Neural progenitor cell (in vitro differentiated cells): ENCODE measurements around the gene ARMH4. TPM values are rescaled to one million over a fixed set of nuclear protein-coding genes. Genes with fewer than 3 reads are reported as not detected.

Source experiments
- DNase-seq: peaks from one replicate; pipeline ENCODE4 v3.0.0-alpha.2; 2016; ENCODE audit warnings: low spot score
- H2AFZ ChIP-seq: fragments of 200-600 bp; sonication (generic); replicated peaks from 2 replicates; pipeline ENCODE4 v1.6.1; 2016; ENCODE audit warnings: antibody characterized with exemption
- H3F3A ChIP-seq: fragments of 200-600 bp; sonication (generic); 2 replicates; pipeline ENCODE4 v1.6.1; 2016; ENCODE audit warnings: antibody characterized with exemption, low read depth
- H3K27ac ChIP-seq: fragments of 200-600 bp; sonication (generic); 2 replicates; pipeline ENCODE4 v1.5.1; 2016; ENCODE audit warnings: mild to moderate bottlenecking
- H3K27me3 ChIP-seq: fragments of 200-600 bp; sonication (generic); 2 replicates; pipeline ENCODE4 v1.6.1; 2016; ENCODE audit warnings: mild to moderate bottlenecking, moderate library complexity
- H3K36me3 ChIP-seq: fragments of 200-600 bp; sonication (generic); 2 replicates; pipeline ENCODE4 v1.5.1; 2016
- H3K4me1 ChIP-seq: fragments of 200-600 bp; sonication (generic); 2 replicates; pipeline ENCODE4 v1.6.1; 2016; ENCODE audit warnings: mixed run types
- H3K4me2 ChIP-seq: fragments of 200-600 bp; sonication (generic); 2 replicates; pipeline ENCODE4 v1.6.1; 2016
- H3K4me3 ChIP-seq: fragments of 200-600 bp; sonication (generic); 2 replicates; pipeline ENCODE4 v1.5.1; 2016
- H3K79me2 ChIP-seq: fragments of 200-600 bp; sonication (generic); 2 replicates; pipeline ENCODE4 v1.6.1; 2016; ENCODE audit warnings: low read depth
- H3K9ac ChIP-seq: fragments of 200-600 bp; sonication (generic); 2 replicates; pipeline ENCODE4 v1.6.1; 2016
- H3K9me3 ChIP-seq: fragments of 200-600 bp; sonication (generic); 2 replicates; pipeline ENCODE4 v1.5.1; 2016; ENCODE audit warnings: low read depth
- H4K20me1 ChIP-seq: fragments of 200-600 bp; sonication (generic); 2 replicates; pipeline ENCODE4 v1.6.1; 2016; ENCODE audit warnings: low read depth
- H3K27ac Mint-ChIP-seq: 3 replicates; pipeline ENCODE4 v1.8.0; 2021; ENCODE audit warnings: mixed read lengths
- H3K27me3 Mint-ChIP-seq: 2 replicates; pipeline ENCODE4 v1.8.0; 2022; ENCODE audit warnings: low read depth, mild to moderate bottlenecking, inconsistent platforms, moderate library complexity, mixed read lengths; ENCODE audit not compliant: insufficient read depth
- H3K36me3 Mint-ChIP-seq: 3 replicates; pipeline ENCODE4 v1.8.0; 2021; ENCODE audit warnings: mixed read lengths
- H3K4me1 Mint-ChIP-seq: 3 replicates; pipeline ENCODE4 v1.8.0; 2021; ENCODE audit warnings: mixed read lengths
- H3K4me3 Mint-ChIP-seq: 3 replicates; pipeline ENCODE4 v1.8.0; 2021; ENCODE audit warnings: mild to moderate bottlenecking, moderate library complexity, mixed read lengths
- H3K9me3 Mint-ChIP-seq: 3 replicates; pipeline ENCODE4 v1.8.0; 2020; ENCODE audit warnings: mixed read lengths
- CTCF ChIP-seq: fragments of 200-600 bp; sonication (generic); IDR thresholded peaks from 2 replicates; pipeline ENCODE4 v1.5.1; 2017; ENCODE audit warnings: antibody characterized with exemption, mild to moderate bottlenecking
- EZH2 ChIP-seq: fragments of 200-600 bp; sonication (generic); IDR thresholded peaks from 2 replicates; pipeline ENCODE4 v1.6.1; 2017; ENCODE audit warnings: antibody characterized with exemption, mild to moderate bottlenecking, moderate library complexity
- EZH2phosphoT487 ChIP-seq: fragments of 200-600 bp; sonication (generic); IDR thresholded peaks from 2 replicates; pipeline ENCODE4 v1.6.1; 2017; ENCODE audit warnings: antibody characterized with exemption
- total RNA-seq: library from RNA; depleted of rRNA; stranded (reverse); fragments of >200 nt; gene quantifications from 2 replicates; pipeline ENCODE4 v1.2.3, GENCODE V29; 2015; ENCODE audit warnings: low replicate concordance

ARMH4 gene
- total RNA-seq, 1 donor from 2014 or later: 29.0 TPM

- H2AFZ ChIP-seq: no peak overlapping the region
- H3K36me3 Mint-ChIP-seq: no peaks in the 10 kb centered on the region
- H3K9ac ChIP-seq: no peak overlapping the region
- no peak overlapping the region for H3K4me3 ChIP-seq
- TF ChIP-seq EZH2: no peak
- TF ChIP-seq CTCF: no peak
- no peak for TF ChIP-seq EZH2phosphoT487
- H3K4me1 Mint-ChIP-seq: no peaks in the 10 kb centered on the region
- H3K4me3 Mint-ChIP-seq: no peak overlapping the region
- H3K27me3 Mint-ChIP-seq: no peaks in the 10 kb centered on the region
- no peak for DNase-seq
- H3K27me3 ChIP-seq: no peaks in the 10 kb centered on the region
- no peaks in the 10 kb centered on the region for H3K36me3 ChIP-seq
- no peaks in the 10 kb centered on the region for H3F3A ChIP-seq
- no peak overlapping the region for H3K4me2 ChIP-seq
- H3K9me3 ChIP-seq: no peaks in the 10 kb centered on the region
- no peaks in the 10 kb centered on the region for H3K4me1 ChIP-seq
- no peaks in the 10 kb centered on the region for H4K20me1 ChIP-seq
- no peaks in the 10 kb centered on the region for H3K9me3 Mint-ChIP-seq
- H3K27ac Mint-ChIP-seq: no peak overlapping the region
- H3K27ac ChIP-seq: no peak overlapping the region
- no peaks in the 10 kb centered on the region for H3K79me2 ChIP-seq
Observed at GRCh38 chr14:57998766-57999165, 153.2 kb downstream of the ARMH4 start.

DNA sequence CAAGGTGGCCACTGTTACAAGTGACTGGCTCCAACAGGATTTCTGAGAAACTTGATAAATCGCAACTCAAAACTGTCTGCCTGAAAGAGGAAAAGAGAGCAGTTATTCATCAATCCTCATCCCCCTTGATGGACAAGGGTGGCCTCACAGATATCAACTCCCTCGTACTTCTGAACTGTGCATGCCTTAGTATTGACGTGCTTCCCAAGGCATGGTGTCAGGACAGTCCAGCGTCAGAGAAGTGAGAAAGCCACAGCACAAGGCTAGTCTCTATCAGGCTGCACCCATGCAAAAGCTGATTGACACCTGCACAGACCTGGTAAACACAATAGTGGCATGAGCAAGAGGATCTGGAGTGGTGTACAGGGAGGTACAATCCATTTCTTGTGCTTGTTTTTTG lies 160.7 kb downstream of the ARMH4 start:
- no peak for DNase-seq
- Mint-ChIP-seq H3K4me1 (peaks cover 3% of the 10 kb centered on the region), H3K36me3 (no peaks in the 10 kb centered on the region), H3K4me3 (no peak overlapping the region), H3K27ac (no peak overlapping the region), H3K9me3 (no peaks in the 10 kb centered on the region), H3K27me3 (peaks cover 3% of the 10 kb centered on the region)
- H3F3A ChIP-seq: no peaks in the 10 kb centered on the region
- H2AFZ ChIP-seq: no peak overlapping the region
- no peak overlapping the region for H3K4me3 ChIP-seq
- no peaks in the 10 kb centered on the region for H3K36me3 ChIP-seq
- TF ChIP-seq EZH2phosphoT487 (no peak), CTCF (no peak), EZH2 (no peak)
- no peak overlapping the region for H3K27ac ChIP-seq
- H3K4me2 ChIP-seq: no peak overlapping the region
- no peak overlapping the region for H3K9ac ChIP-seq
- peaks cover 3% of the 10 kb centered on the region for H3K4me1 ChIP-seq
- no peaks in the 10 kb centered on the region for H3K79me2 ChIP-seq
- no peaks in the 10 kb centered on the region for H4K20me1 ChIP-seq
- no peaks in the 10 kb centered on the region for H3K27me3 ChIP-seq
- no peaks in the 10 kb centered on the region for H3K9me3 ChIP-seq

GRCh38 chr14:57988445-57988844 lies 163.6 kb downstream of the ARMH4 start:
- Mint-ChIP-seq H3K36me3 (no peaks in the 10 kb centered on the region), H3K4me3 (no peak overlapping the region), H3K4me1 (peaks cover 5% of the 10 kb centered on the region), H3K9me3 (no peaks in the 10 kb centered on the region), H3K27me3 (peaks cover 6% of the 10 kb centered on the region), H3K27ac (no peak overlapping the region)
- no peaks in the 10 kb centered on the region for H4K20me1 ChIP-seq
- no peak for DNase-seq
- no peaks in the 10 kb centered on the region for H3K36me3 ChIP-seq
- H3K27me3 ChIP-seq: no peaks in the 10 kb centered on the region
- no peaks in the 10 kb centered on the region for H3K79me2 ChIP-seq
- no peak overlapping the region for H3K27ac ChIP-seq
- no peak overlapping the region for H3K4me2 ChIP-seq
- H3F3A ChIP-seq: no peaks in the 10 kb centered on the region
- H2AFZ ChIP-seq: no peak overlapping the region
- no peak overlapping the region for H3K4me3 ChIP-seq
- TF ChIP-seq EZH2phosphoT487 (no peak), EZH2 (no peak), CTCF (no peak)
- H3K9ac ChIP-seq: no peak overlapping the region
- peaks cover 3% of the 10 kb centered on the region for H3K4me1 ChIP-seq
- no peaks in the 10 kb centered on the region for H3K9me3 ChIP-seq
